ENCODE results near the gene CADM1.

GRCh38 chr11:115333121-115333520 is 171.1 kb downstream of the CADM1 start:
- TF ChIP-seq POLR2AphosphoS5 (IDR thresholded peaks at IDR 0.05; ENCODE audit: borderline replicate concordance, low read depth, low read length): no peak
- TF ChIP-seq FOXP2 (optimal IDR thresholded peaks at IDR 0.05; ENCODE audit: control extremely low read depth, extremely low read length, insufficient read depth): no peak
- no peak for TF ChIP-seq EZH2 (IDR thresholded peaks at IDR 0.05)

All from SK-N-MC (cell line).